ENCODE measurements around the gene SMIM24.

GRCh38 chr19:3453840-3454239 lies 26.5 kb downstream of the SMIM24 start:
- TF ChIP-seq CTCF (conservative IDR thresholded peaks at IDR 0.05; ENCODE audit: low read length) (no peak), EZH2phosphoT487 (IDR thresholded peaks at IDR 0.05; ENCODE audit: borderline replicate concordance) (no peak)
